Measurements from ENCODE around the gene SLC22A9.
"Not testable (repeated sequence)": the region's sequence is repeated elsewhere in the genome, so short reads cannot be mapped to it uniquely, and the experiment has no call there.

The SLC22A9 gene

DNA sequence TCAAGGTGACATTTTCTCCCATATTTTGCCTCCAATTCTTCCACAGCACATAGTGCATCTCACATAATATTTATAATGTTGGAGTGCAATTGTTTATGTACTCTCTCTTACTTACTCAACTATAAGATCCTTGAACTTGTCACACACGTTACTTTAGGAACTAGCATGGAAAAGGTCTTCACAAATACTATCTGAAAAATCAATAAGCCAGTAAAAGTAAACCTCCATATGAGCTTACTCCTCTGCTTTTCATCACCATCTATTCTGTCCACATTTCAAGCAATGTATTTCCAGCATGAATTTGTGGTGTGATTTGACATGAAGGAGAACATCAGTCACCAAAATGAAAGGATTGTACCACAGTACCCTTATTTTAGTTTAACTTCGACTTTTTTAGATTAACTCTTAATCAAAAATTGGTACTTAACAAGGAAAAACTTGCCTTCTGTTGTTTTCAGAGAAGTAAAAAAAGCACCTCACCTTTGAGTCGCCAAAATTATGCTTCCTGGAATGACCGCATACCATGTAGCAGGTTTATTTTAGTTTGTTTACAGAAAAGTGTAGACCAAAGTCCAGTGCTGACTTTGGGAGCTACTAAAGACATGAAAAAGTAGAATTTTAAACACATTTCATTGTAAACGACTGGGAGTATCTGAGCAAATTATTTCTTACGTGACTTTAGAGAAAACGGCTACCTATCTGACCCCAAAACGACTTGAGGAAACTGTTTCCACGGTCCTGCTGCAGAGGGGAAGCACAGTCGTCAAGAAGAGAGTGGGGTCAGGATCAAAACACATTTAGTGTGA lies at the start of gene SLC22A9:
TSS of gene SLC22A9 (plus strand) at position 621 of the 806 bp plus-strand sequence. CDS start 272 bp downstream, outside the sequence.
- no peak for DNase-seq

DNA sequence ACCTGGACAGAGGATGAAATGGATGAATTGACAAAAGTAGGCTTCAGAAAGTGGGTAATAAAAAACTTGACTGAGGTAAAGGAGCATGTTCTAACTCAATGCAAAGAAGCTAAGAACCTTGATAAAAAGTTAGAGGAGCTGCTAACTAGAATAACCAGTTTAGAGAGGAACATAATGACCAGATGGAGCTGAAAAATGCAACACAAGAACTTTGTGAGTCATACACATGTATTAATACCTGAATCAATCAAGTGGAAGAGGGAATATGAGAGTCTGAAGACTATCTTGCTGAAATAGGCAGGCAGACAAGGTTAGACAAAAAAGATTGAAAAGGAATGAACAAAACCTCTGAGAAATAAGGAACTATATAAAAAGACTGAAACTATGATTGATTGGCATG lies 47.9 kb upstream of the SLC22A9 start:
- no peak for DNase-seq

DNA sequence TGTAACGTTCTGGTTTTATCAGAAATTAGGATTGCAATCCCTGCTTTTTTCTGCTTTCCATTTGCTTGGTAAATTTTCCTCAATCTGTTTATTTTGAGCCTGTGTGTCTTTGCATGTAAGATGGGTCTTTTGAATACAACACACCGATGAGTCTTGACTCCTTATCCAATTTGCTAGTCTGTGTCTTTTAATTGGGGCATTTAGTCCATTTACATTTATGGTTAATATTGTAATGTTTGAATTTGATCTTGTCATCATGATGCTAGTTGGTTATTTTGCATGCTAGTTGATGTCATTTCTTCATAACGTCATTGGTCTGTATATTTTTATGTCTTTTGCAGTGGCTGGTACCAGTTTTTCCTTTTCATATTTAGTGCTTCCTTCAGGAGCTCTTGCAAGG lies 34.5 kb upstream of the SLC22A9 start:
- DNase-seq = not testable (repeated sequence)

DNA sequence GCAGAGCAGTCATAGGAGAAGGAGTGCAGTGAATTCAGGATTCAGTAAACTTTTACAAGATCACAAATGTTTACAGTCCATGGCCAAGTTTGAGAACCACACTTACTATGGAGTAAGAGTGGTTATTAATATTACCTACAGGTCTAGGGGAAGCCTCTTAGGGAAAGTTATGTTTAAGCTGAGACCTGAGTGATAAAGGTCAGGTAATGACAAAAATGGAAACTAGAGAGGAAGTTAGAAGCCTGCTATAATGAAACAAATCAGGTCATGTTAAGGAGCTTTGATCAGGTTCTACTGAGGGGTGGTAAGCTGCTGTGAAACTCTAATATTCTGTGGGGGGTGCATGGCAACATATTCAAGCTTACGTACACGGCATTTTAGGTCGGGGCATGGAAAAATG lies 32.5 kb upstream of the SLC22A9 start:
- DNase-seq = no peak

DNA sequence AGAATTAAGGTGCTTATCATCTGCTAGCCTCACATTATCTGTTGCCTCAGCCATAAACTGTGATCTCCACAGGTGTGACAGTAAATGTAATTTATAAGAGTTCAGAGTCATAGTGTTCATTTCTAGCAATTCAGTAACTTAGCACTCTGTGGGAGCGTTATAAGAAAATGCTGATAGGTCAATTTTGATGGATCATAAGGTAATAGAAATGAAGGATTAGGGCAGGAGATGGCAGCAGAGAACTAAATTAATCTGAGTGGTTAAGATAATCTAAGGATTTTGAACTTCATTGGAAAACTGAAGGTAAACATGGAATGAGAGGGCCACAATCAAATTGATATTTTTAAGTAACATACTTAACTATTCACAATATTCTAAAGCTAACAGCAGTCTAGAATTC lies 26.5 kb upstream of the SLC22A9 start:
- no peak for DNase-seq

DNA sequence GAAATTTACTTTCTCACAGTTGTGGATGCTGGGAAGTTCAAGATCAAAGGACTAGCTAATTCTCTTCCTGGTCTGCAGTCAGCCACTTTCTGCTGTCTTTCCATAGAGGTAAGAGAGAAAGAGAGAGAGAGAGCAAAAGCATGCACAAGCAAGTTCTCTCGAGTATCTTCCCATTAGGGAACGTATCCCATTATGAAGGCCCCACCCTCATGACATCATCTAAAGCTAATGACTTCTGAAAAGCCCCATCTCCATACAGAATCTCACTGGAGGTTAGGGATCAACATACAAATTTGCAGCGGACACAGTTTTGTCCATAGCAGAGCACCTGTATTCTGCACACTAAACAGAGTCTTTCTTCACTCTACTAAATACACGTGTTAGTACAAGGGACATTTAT lies 17.4 kb upstream of the SLC22A9 start:
- DNase-seq = no peak

DNA sequence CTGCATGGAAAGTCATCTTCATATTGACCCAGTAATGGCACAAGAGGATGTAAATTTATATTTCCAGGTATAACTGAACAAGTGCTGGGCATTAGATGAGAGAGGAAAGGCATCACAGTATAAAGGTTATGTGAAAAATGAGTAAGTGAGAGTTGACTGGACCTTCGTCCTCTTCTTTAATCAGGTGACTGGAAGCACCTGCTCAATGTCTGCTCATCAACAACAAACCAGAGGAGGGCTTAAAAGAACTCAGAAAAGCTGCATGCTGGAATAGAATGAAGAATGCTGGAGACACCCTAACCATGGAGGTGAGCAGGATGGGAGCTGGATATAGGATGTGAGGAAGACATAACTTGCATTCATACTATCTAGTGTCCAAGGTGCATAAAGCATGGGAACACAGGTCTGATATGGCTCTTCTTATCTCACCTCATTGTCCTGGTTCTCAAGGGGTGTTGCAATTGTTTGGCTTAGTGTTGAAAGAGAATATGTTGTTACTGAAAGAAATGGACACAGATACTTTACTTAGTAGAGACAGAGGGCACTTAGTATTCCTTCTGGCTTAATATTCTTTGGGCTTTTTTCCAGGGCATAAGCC lies 7.3 kb upstream of the SLC22A9 start:
- no peak for DNase-seq

DNA sequence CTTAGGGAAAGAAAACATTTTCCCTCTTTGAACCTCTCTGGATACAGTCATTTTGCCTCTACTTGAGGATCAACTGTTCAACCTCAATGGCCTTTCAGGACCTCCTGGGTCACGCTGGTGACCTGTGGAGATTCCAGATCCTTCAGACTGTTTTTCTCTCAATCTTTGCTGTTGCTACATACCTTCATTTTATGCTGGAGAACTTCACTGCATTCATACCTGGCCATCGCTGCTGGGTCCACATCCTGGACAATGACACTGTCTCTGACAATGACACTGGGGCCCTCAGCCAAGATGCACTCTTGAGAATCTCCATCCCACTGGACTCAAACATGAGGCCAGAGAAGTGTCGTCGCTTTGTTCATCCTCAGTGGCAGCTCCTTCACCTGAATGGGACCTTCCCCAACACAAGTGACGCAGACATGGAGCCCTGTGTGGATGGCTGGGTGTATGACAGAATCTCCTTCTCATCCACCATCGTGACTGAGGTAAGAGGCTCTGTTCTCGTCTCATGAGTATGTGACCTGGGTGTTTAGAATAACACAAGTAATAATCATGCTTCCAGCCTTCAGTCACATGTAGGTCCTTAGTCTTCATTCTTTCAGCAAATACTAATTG lies 495 bp downstream of the SLC22A9 start:
- no peak for DNase-seq

DNA sequence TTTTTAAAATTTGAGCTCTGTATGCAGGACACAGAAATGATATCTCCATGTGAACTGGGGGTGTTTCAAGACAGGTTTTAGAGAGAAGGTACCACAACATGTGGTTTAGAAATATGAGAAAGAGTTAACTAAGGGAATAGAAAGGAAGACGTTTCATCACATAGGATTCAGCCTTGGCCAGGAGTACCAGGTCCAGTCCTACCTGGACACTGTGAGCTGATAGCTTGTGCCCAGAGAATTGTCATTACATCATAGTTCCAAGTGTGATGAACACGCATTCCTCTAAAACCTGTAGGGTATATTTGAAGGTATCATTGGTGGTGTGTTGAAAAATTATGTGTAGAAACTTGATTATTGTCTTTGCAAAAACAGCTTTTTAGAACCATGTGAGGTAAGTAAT lies 1.8 kb downstream of the SLC22A9 start:
- no peak for DNase-seq

DNA sequence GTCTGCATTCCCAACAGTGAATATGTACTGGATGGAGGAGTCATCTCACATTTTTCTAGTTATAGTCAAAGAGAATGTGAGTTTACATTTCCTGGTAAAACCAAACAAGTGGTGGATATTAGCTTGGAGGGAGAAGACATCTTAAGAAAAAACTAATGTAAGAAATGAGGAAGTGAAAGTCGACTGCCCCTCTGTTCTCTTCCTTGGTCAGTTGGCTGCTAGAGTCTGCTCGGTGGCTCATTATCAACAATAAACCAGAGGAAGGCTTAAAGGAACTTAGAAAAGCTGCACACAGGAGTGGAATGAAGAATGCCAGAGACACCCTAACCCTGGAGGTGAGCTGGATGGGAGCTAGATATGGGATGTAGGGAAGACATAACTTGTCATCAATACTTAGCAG lies 5.8 kb downstream of the SLC22A9 start:
- DNase-seq = no peak

DNA sequence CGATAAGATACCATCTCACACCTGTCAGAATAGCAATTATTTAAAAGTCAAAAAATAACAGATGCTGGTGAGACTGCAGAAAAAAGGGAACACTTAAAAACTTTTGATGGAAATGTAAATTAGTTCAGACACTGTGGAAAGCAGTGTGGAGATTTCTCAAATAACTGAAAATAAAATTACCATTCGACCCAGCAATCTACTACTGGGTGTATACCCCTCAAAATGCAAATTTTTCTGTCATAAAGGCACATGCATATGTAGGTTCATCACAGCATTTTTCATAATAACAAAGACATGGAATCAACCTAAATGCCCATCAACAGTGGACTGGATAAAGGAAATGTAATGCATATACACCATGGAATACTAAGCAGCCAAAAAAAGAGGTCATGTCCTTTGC lies 10.5 kb downstream of the SLC22A9 start:
- DNase-seq = no peak

DNA sequence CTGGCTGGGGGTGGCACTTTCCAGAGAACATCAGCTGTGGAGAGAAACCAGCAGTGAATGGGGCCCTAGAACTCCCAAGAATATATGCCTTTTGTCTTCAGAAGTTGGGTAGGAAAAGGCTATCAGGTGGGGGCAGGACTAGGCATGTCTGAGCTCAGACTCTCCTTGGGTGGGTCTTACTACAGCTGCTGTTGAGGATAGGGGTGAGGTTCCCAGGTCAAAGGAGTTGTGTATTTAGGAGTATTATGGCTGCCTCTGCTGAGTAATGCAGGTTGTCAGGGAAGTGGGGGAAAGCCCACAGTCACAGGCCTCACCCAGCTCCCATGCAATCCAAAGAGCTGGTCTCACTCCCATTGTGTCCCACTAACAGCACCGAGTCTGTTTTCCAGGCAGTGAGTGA lies 26.1 kb downstream of the SLC22A9 start:
- DNase-seq = no peak

DNA sequence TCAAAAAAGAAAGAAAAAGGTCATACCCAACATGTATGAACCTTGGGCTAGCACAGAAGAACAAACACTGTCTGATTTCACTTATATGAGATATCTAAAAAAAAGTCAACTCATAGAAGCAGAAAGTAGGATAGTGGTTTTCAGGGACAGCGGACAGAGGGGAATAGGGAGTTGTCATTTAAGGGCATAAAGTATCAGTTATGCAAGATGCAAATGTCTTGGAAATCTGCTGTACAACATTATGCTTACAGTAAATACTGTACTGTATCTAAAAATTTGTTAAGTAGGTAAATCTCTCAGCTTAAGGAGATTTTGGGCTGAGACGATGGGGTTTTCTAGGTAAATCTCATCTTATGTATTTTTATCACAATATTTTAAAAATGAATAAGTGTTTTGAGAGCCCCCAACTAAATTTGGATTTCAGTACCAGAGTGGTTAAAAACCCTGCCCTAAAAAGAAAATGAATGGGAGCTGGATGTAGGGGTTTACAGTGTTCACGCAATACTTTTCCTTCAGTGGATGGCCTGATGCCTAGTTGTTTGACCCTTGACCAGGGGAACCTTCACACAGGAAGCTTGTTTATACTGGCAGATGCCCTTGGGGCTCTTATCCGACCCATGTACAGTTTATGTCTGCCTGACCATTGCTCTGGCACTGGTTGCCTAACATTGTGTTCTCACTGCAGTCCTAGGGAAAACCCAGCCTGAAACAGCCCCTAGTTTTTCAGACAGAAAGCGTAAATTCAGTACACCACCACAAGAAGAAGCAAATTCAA lies 34.8 kb downstream of the SLC22A9 start:
- no peak for DNase-seq

DNA sequence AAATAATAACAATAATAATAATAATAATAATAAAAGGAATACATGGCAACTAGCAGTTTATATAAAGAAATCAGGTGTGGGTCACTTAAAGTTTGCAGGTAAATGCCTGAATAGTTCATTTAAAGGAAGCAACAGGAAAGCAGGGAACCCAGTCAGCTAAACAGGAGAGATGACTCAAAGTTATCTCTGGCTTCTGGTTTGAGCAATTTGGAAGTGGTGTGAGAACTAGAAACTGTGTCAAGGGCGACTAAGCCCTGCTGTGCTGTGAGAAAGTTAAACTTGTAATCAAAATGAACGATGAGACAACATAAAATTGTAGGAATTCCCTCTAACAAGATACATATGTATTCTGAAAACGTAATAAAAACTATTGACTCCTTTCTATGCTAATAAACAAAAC lies 35.5 kb downstream of the SLC22A9 start:
- DNase-seq = no peak

DNA sequence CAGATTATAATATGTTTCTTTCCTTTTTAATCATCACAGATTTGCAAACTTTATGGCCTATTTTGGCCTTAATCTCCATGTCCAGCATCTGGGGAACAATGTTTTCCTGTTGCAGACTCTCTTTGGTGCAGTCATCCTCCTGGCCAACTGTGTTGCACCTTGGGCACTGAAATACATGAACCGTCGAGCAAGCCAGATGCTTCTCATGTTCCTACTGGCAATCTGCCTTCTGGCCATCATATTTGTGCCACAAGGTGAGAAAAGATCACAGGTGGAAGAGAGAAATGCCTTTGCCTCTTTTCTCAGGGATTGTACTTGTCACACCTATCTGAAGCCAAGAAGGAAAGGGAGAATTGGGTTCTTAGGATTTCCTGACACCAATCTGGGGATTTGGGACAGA lies 36.9 kb downstream of the SLC22A9 start:
- no peak for DNase-seq

DNA sequence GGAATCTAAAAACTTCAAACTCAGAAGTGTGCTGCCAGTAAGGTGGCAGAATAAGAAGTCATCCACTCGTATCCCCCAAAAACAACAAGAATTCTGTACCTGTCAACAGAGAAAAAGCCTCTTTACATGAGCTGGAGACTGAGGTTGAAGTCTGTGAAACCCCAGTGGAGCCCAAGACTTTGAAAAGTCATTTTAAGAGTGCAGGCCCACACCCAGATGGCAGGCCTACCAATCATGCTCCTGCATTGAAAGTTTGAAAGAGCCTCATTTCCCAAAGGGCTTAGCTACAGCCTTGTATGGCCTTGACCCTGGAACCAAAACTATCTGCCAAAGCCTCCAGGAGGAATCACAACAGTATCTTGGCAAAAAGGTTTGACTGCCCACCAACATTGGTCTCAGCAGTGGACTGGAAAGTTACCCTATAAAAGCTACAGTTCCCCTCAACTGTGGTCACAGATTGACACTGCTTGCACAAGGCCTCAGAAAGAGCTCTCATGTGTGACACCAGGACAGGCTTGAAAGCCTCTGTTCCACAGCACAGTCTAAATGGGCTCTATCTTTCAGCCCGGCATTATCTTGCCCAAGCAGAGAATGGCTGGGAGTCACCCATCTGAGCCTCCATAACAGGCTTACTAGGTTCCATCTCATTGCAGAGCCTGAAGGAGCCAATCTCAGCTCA lies 47.7 kb downstream of the SLC22A9 start:
- no peak for DNase-seq

DNA sequence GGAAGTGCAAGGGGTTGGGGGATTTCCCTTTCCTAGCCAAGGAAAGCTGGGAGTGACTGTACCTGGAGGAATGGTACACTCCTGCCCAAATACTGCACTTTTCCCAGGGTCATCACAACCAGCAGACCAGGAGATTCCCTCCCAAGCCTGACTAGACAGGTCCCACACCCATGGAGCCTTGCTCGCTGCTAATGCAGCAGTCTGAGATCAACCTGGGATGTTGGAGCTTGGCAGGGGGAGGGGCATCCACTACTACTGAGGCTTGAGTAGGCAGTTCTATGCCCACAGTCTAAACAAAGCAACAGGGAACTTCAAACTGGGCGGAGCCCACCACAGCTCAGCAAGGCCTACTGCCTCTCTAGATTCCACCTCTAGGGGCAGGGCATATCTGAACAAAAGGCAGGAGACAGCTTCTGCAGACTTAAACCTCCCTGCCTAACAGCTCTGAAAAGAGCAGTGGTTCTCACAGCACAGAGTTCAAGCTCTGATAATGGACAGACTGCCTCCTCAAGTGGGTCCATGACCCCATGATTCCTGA lies 58.5 kb downstream of the SLC22A9 start:
- DNase-seq = no peak

DNA sequence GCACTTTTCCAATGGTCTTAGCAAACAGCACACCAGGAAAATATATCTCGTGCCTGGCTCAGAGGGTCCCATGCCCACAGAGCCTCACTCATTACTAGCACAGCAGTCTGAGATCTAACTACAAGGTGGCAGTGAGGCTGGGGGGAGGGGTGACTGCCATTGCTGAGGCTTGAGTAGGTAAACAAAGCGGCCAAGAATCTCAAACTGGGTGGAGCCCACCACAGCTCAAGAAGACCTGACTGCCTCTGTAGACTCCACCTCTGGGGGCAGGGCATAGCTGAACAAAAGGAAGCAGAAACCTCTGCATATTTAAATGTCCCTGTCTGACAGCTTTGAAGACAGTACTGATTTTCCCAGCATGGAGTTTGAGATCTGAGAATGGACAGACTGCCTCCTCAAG lies 61.1 kb downstream of the SLC22A9 start:
- DNase-seq = not testable (repeated sequence)

DNA sequence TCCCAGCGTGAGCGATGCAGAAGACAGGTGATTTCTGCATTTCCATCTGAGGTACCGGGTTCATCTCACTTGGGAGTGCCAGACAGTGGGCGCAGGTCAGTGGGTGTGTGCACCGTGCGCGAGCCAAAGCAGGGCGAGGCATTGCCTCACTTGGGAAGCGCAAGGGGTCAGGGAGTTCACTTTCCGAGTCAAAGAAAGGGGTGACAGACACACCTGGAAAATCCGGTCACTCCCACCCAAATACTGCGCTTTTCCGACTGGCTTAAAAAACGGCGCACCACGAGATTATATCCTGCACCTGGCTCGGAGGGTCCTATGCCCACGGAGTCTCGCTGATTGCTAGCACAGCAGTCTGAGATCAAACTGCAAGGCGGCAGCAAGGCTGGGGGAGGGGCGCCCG lies 65.8 kb downstream of the SLC22A9 start:
- DNase-seq = not testable (repeated sequence)

DNA sequence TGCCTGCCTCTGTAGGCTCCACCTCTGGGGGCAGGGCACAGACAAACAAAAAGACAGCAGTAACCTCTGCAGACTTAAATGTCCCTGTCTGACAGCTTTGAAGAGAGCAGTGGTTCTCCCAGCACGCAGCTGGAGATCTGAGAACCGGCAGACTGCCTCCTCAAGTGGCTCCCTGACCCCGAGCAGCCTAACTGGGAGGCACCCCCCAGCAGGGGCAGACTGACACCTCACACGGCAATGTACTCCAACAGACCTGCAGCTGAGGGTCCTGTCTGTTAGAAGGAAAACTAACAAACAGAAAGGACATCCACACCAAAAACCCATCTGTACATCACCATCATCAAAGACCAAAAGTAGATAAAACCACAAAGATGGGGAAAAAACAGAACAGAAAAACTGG lies 66.2 kb downstream of the SLC22A9 start:
- not testable (repeated sequence) for DNase-seq

DNA sequence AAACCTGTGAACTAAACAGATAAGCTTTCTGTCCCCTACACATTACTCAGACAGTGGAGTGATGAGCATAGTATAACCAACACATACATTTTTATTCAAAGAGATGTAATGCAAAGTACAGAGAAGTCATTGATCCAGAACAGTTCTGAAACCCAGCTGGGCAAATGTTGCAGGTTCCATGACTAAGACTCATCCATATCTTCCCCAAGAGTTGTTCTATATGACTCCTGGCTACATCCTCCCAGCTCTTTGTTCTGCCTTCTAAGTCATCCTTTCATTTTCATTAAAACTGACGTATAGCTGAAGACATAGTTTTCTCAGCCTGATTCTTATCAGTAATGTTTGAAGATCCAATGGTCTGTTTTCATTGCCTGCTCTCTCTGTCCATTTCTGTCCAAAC lies 74.1 kb downstream of the SLC22A9 start:
- no peak for DNase-seq

DNA sequence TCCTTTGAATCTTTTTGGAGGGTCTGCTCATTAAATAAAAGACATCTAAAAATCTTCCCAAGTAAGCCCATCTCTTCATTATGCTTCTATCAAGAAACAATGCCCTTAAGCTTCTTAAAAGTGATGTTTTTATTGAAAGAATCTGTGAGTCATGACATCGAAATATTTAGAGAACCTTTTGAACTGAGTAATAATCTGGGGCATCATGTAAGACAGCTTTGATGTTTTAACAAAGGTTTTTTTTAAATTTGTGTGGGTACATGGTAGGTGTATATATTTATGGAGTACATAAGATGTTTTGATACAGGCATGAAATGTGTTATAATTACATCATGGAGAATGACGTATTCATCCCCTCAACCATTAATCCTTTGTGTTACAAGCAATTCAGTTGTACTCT lies 74.6 kb downstream of the SLC22A9 start:
- DNase-seq = no peak

DNA sequence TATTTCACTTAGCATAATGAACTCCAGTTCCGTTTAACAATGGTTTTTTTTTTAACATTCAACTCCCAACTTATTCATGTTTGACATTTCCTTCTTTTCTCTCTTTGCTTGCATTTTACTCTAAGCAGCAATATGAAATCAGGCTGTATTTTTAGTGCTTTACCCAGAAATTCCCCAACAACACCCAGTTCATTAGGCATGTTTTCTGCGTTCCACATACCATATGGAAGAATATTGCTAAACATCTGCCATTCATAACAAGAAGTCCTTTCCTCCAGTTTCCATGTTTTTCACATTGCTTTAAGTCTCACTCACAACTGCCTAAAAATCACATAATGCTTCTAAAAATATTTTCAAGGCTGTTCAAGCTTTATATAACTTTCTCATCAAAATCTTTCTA lies 75.5 kb downstream of the SLC22A9 start:
- DNase-seq = no peak
